Left lobe of liver (tissue), 2 donors: ENCODE data around the gene CEBPZOS. TPM values are rescaled to one million over a fixed set of nuclear protein-coding genes. Genes with fewer than 3 reads are reported as not detected.

Source experiments
- ATAC-seq: fragments of 200-7000 bp; cut with Tn5 transposase; one replicate; pipeline ENCODE4 v1.9.1; 2020; ENCODE audit warnings: mild to moderate bottlenecking, moderate library complexity
- DNase-seq: peaks from one replicate; pipeline ENCODE4 v3.0.0-alpha.2; 2020; ENCODE audit warnings: low spot score
- total RNA-seq: library from RNA; stranded (reverse); gene quantifications from one replicate; pipeline ENCODE4 v1.2.1, GENCODE V29; 2021
- donor health status: DM: no; HTN: no; CAD: no; lungs with moderate emphysema.
- donor health status: DM: no; HTN: yes; CAD: no.

CEBPZOS gene
- total RNA-seq, 1 donor from 2014 or later, result 19.3 TPM

DNA sequence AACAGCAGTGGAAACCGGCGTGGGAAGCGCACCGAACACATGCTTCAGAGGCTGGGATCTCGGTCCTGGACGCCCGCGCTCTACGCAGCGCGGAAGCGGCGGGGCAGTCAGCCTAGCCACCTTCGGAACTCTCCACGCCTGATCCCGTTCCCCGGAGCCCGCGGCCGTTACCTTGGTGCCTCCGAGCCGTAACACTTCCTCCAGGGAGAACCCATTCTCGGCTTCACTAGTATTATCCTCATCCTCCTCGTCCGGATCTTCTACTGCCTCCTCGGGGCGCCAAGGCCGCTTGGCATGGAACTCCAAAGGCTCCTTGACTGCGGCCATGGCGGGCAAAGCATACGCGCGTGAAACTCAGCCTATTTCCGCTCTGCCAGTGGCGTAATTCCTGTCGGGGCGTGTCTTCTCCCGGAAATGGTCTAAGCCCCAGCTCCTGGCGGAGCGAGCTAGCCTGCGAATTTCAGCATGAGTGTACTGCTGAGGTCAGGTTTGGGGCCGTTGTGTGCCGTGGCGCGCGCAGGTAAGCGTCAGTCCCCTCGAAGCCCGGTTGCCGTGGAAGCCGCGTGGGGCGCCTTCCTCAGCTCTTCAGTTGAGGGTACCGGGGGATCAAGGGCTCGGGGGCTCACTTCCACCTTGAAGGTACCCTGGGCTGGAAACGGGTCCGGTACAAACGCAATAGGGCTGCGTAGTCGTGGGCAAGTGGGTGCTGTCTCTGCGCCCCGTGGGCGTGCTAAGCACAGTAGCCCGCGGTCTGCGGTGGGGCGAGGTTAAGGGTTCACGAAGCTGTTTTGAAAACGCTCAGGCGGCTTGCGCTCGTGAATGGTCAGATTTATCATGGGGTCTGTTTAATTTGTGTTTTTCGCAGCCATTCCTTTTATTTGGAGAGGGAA lies 35.2 kb downstream of the CEBPZOS start, which contains the start of the genes CEBPZ and NDUFAF7:
Gene CEBPZ, minus strand, starts transcription at position 356 of the 890 bp plus-strand sequence. Its CDS starts 29 bp downstream, at position 327.
Gene NDUFAF7, plus strand, starts transcription at position 418 of the 890 bp plus-strand sequence. Its CDS starts 48 bp downstream, at position 466.
- DNase-seq (peak; percentile 93), ATAC-seq (peak; percentile 97)

DNA sequence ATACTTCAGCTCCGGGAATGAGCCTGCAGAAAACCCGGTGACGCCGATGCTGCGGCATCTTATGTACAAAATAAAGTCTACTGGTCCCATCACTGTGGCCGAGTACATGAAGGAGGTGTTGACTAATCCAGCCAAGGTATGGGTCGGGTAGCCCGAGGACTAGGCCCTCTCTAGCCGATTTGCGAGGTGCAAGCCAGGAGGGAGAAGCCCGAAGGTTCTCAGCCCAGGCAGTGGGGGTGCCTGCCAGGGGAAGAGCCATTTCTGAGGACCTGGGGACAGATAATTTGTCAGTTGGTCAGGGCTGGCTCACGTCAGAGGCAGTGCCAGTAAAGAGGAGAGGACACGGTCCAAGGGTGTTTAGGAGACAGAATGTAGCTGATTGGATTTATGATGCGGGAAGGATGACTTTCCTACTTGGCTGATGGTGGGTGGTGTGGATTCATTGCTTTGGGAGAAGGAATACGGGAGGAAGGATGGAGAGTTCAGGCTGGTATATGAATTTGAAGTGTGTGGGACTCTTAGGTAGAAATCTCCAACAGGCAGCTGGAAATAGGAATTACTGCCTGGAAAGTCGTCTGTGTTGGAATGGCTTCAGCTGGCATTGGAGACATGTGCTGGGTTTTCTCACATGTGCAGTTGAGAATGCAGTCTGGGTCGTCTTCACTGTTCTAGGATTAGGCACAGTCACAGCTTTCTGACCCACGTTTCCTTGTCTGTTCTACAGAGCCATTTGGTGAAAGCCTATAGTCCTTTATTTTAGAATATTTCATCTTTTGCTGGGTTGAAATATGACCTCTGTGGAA lies 36.0 kb downstream of the CEBPZOS start:
- DNase-seq, result no peak
- peak; percentile 42 for ATAC-seq

DNA sequence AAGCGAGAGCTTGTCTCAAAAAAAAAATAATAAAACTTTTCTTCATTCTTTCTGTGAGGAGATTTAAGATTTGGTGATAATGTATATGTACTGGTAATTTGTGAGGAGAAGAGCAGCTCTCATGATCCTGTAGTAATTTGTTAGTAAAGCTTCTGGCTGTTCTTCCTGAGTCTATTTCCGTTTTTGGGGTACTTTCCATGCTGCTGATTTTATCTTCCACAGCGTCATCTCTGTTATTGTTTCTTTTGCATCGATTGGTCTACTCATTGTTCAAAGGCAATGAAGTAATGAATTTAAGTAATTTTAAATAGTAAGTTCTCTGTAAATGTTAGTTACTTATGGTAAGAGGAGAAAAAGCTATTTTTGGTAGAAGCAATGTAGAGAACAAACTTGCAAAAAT lies 47.1 kb downstream of the CEBPZOS start:
- DNase-seq, result no peak
- ATAC-seq, result no peak

DNA sequence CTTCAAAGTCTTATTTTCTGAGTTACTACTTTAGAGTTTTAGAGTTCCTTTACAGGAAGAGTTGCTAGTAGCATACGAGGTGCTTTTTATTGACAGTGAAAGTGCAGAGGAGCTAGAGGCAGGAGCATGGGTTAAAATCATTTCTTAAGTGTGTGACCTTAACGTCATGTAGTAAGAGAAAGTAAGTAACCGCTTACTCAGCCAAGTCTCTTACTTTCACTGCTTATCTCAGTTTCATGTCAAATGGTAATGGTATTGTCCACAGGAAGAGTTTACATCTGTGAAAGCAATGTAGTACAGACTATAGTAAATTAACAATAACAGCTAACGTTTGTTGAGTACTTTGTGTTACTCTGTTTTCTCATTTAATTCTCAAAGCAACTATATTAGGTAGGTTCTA lies 47.7 kb downstream of the CEBPZOS start:
- ATAC-seq (no peak), DNase-seq (no peak)

DNA sequence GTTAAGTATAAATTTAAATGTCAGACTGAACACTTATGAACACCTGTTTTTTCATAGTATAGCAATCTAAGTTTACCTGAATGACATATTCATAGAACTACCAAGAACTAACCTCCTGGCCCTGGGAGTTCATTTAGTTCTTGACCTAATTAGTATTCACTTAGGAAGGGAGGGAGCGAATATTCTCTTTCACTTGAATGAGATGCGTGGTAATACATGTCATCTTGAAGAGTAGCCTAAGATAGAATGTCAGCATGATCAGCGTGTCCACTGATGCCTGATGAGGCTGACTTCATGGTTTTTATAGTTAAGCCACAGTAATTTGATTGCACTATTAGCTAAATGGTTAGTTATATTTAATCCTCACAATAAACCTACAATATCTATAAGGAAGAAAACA lies 48.5 kb downstream of the CEBPZOS start:
- ATAC-seq (no peak), DNase-seq (no peak)

DNA sequence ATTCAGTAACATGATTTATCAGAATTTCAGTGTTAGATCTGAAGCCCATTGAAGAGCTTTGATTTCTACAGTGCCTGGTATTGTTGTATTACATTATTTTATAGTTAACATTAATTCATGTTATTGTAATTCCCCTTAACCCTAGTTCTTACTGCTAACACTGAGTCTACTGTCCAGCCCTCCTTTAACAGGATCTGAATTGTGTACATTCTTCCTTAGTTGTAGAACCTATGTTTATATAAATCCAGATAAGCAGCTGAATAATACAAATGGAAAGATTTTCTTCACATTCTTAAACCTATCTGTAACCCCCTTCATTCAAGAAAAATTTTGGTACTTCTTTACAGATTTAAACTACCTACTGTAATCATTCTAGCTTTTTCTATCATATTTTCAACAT lies 49.9 kb downstream of the CEBPZOS start:
- DNase-seq (no peak), ATAC-seq (no peak)

DNA sequence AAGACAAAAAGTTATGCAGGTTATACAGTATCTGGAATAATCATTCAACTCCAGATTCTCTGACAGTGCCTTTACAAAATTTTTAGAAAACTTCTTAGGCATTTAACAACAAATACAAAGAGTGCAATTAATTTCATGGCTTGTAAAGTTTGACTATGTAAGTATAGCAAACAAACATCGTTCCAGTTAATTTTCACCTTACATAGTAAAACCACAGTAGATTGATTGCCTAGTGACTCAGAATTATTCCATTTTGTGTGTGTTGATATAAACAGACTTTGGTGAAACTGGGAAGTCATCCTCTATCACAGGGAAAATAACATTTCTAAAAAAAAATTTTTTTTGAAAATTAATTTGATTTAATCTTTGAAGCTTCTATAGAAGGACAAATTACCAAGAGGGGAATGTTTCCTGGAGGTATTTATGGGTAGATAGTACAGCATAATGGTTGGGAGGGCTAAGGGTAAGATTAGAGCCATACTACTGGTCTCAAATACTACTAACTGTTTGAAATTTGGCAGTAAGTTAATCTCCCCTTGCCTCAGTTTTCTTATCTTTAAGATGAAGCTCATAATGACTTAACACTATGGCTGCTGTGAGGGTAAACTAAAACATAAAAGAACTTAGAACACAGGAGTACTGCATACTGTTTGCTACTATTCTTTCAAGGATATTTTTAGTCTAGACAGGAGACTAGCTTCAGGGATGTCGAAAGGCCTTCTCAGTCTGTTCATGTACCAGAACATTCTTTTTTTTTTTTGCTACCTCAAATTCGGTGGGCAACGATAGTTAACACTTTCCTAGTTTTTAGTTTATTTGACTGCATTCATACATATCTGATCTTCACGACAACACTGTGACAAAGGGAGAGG lies 54.8 kb downstream of the CEBPZOS start:
- DNase-seq (no peak), ATAC-seq (no peak)

Other genes starting within 250 kb of the CEBPZOS start
- 7.0 TPM for gene STRN, start 230.0 kb upstream of the CEBPZOS start, total RNA-seq
- 7.7 TPM for gene HEATR5B, start 112.1 kb upstream of the CEBPZOS start, total RNA-seq
- 3.0 TPM for gene GPATCH11, start 112.0 kb upstream of the CEBPZOS start, total RNA-seq
- gene EIF2AK2, start 39.5 kb upstream of the CEBPZOS start, total RNA-seq, result 10.7 TPM
- not detected for gene SULT6B1, start 7.8 kb upstream of the CEBPZOS start, total RNA-seq
- gene CEBPZ, start 35.1 kb downstream of the CEBPZOS start, total RNA-seq, result 15.4 TPM
- 8.4 TPM for gene NDUFAF7, start 35.2 kb downstream of the CEBPZOS start, total RNA-seq
- gene PRKD3, start 128.3 kb downstream of the CEBPZOS start, total RNA-seq, result 13.1 TPM
- gene QPCT, start 148.1 kb downstream of the CEBPZOS start, total RNA-seq, result 0.65 TPM